Mesenchymal stem cell (in vitro differentiated cells and primary cell): ENCODE results near the gene KMT2A.

Experiments
- DNase-seq: peaks from one replicate; pipeline ENCODE4 v3.0.0-alpha.2; 2013
- H2AFZ ChIP-seq: one replicate; pipeline ENCODE4 v1.6.1; 2013; ENCODE audit warnings: low read depth, mild to moderate bottlenecking, control low read depth, inconsistent platforms, low read length, moderate library complexity
- H2AK5ac ChIP-seq: 2 replicates; pipeline ENCODE4 v1.6.1; 2013; ENCODE audit warnings: low read length, moderate library complexity, mild to moderate bottlenecking, inconsistent platforms; ENCODE audit not compliant: severe bottlenecking
- H2BK120ac ChIP-seq: one replicate; pipeline ENCODE4 v1.6.1; 2013; ENCODE audit warnings: low read depth, mild to moderate bottlenecking, inconsistent platforms, low read length, moderate library complexity
- H2BK12ac ChIP-seq, 2 experiments: one replicate each; pipeline ENCODE4 v1.6.1; 2013; ENCODE audit warnings: inconsistent platforms in 2 of 2, low read length in 2 of 2, mild to moderate bottlenecking in 2 of 2, moderate library complexity in 2 of 2, control low read depth in 1 of 2
- H2BK15ac ChIP-seq: one replicate; pipeline ENCODE4 v1.6.1; 2013; ENCODE audit warnings: mild to moderate bottlenecking, low read depth, inconsistent platforms; ENCODE audit not compliant: poor library complexity, severe bottlenecking
- H2BK5ac ChIP-seq: 2 replicates; pipeline ENCODE4 v1.6.1; 2013; ENCODE audit warnings: low read depth, mild to moderate bottlenecking, low read length, control low read depth, inconsistent platforms; ENCODE audit not compliant: poor library complexity, severe bottlenecking
- H3K14ac ChIP-seq, 2 experiments: one replicate each; pipeline ENCODE4 v1.6.1; 2013; ENCODE audit warnings: inconsistent platforms in 2 of 2, low read length in 2 of 2, control low read depth in 1 of 2, mild to moderate bottlenecking in 1 of 2, moderate library complexity in 1 of 2
- H3K18ac ChIP-seq, 2 experiments: one replicate each; pipeline ENCODE4 v1.6.1; 2013; ENCODE audit warnings: inconsistent platforms in 2 of 2, low read length in 2 of 2, control low read depth in 1 of 2, low read depth in 1 of 2, mild to moderate bottlenecking in 1 of 2
- H3K23ac ChIP-seq, 2 experiments: one replicate each; pipeline ENCODE4 v1.6.1; 2013; ENCODE audit warnings: inconsistent platforms in 2 of 2, low read length in 2 of 2, mild to moderate bottlenecking in 2 of 2, moderate library complexity in 2 of 2, control low read depth in 1 of 2
- H3K27ac ChIP-seq: 2 replicates; pipeline ENCODE4 v1.5.1; 2013; ENCODE audit warnings: mild to moderate bottlenecking, moderate library complexity, low read length, control low read depth, inconsistent platforms; ENCODE audit not compliant: poor library complexity, severe bottlenecking
- H3K27me3 ChIP-seq, 2 experiments: 2 replicates each; pipeline versions ENCODE4 v1.6.1 to v1.7.0; 2013; ENCODE audit warnings: low read length in 2 of 2, mild to moderate bottlenecking in 2 of 2, moderate library complexity in 2 of 2, control low read depth in 1 of 2, inconsistent platforms in 1 of 2; ENCODE audit not compliant: control insufficient read depth in 1 of 2, insufficient read depth in 1 of 2
- H3K36me3 ChIP-seq, 2 experiments: 2 replicates each; pipeline versions ENCODE4 v1.6.1 to v1.7.0; 2013; ENCODE audit warnings: low read length in 2 of 2, control low read depth in 1 of 2, inconsistent platforms in 1 of 2, low read depth in 1 of 2, mild to moderate bottlenecking in 1 of 2; ENCODE audit not compliant: insufficient read depth in 2 of 2, control insufficient read depth in 1 of 2
- H3K4ac ChIP-seq, 2 experiments: one replicate each; pipeline ENCODE4 v1.6.1; 2013; ENCODE audit warnings: inconsistent platforms in 2 of 2, low read length in 2 of 2, mild to moderate bottlenecking in 2 of 2, moderate library complexity in 2 of 2, control low read depth in 1 of 2, low read depth in 1 of 2
- H3K4me1 ChIP-seq: 2 replicates; pipeline ENCODE4 v1.6.1; 2013; ENCODE audit warnings: low read depth, low read length, control low read depth; ENCODE audit not compliant: control insufficient read depth, insufficient read depth
- H3K4me2 ChIP-seq: 2 replicates; pipeline ENCODE4 v1.6.1; 2013; ENCODE audit warnings: low read length, mild to moderate bottlenecking, inconsistent platforms; ENCODE audit not compliant: poor library complexity, severe bottlenecking
- H3K4me3 ChIP-seq, 2 experiments: 2 replicates each; pipeline versions ENCODE4 v1.5.1 to v1.7.0; 2013; ENCODE audit warnings: low read length in 2 of 2, mild to moderate bottlenecking in 2 of 2, control low read depth in 1 of 2, low read depth in 1 of 2; ENCODE audit not compliant: insufficient read depth in 1 of 2
- H3K79me1 ChIP-seq: replicated peaks from 2 replicates; pipeline ENCODE4 v1.6.1; 2013; ENCODE audit warnings: mild to moderate bottlenecking, control low read depth, low read length, inconsistent platforms; ENCODE audit not compliant: poor library complexity, severe bottlenecking
- H3K9ac ChIP-seq: 2 replicates; pipeline ENCODE4 v1.7.0; 2013; ENCODE audit warnings: mild to moderate bottlenecking, low read length, moderate library complexity
- H3K9me3 ChIP-seq: 2 replicates; pipeline ENCODE4 v1.7.0; 2013; ENCODE audit warnings: mild to moderate bottlenecking, low read length; ENCODE audit not compliant: control insufficient read depth
- H4K8ac ChIP-seq: one replicate; pipeline ENCODE4 v1.6.1; 2013; ENCODE audit warnings: inconsistent platforms, mild to moderate bottlenecking, low read length, moderate library complexity
- H4K91ac ChIP-seq: one replicate; pipeline ENCODE4 v1.6.1; 2013; ENCODE audit warnings: mild to moderate bottlenecking, low read length, inconsistent platforms
- WGBS: methylation state at CpG from one replicate; pipeline ENCODE4 v1.1.7; 2013; ENCODE audit warnings: mixed read lengths; 5-methylcytosine and 5-hydroxymethylcytosine counted together

KMT2A gene

GRCh38 chr11:118438314-118438931 is 2.1 kb downstream of the KMT2A start:
- peak; percentile 94 for DNase-seq
- Histone ChIP-seq H3K27me3 (no peaks in the 10 kb centered on the region), H2BK12ac (peak overlapping the region in 1 of 2 experiments; percentile 3), H2BK15ac (peak overlapping the region; percentile 33), H3K23ac (no peak overlapping the region), H2AFZ (no peak overlapping the region), H3K14ac (no peak overlapping the region), H3K4me3 (peak overlapping the region; percentile 56 to 81), H3K4ac (no peak overlapping the region), H3K79me1 (no peaks in the 10 kb centered on the region), H4K91ac (no peak overlapping the region), H4K8ac (no peak overlapping the region), H2AK5ac (no peak overlapping the region), H3K9ac (peak overlapping the region; percentile 88), H3K4me1 (peaks cover 6% of the 10 kb centered on the region), H2BK120ac (no peak overlapping the region), H3K27ac (peak overlapping the region; percentile 50), H2BK5ac (no peak overlapping the region), H3K4me2 (peak overlapping the region; percentile 84), H3K9me3 (no peaks in the 10 kb centered on the region), H3K36me3 (no peaks in the 10 kb centered on the region), H3K18ac (peak overlapping the region in 1 of 2 experiments; percentile 69)
- WGBS: 3% methylated on average over 12 of the region's 14 CpGs

- H3K9me3 ChIP-seq: no peaks in the 10 kb centered on the region
Observed at GRCh38 chr11:118439646-118440045, 3.4 kb downstream of the KMT2A start.

GRCh38 chr11:118441770-118442275 is 5.5 kb downstream of the KMT2A start:
- no peak overlapping the region for H4K8ac ChIP-seq
- no peak overlapping the region for H3K4ac ChIP-seq
- H3K18ac ChIP-seq: no peak overlapping the region
- no peak overlapping the region for H3K4me3 ChIP-seq
- no peak overlapping the region for H2BK5ac ChIP-seq
- 87% methylated on average over 3 of the region's 3 CpGs for WGBS
- no peak overlapping the region for H2BK12ac ChIP-seq
- H3K4me2 ChIP-seq: no peak overlapping the region
- no peak overlapping the region for H3K27ac ChIP-seq
- no peak overlapping the region for H2BK15ac ChIP-seq
- peaks cover 0 to 2% of the 10 kb centered on the region in 2 experiments for H3K36me3 ChIP-seq
- H2AFZ ChIP-seq: no peak overlapping the region
- H4K91ac ChIP-seq: no peak overlapping the region
- no peak overlapping the region for H2BK120ac ChIP-seq
- no peaks in the 10 kb centered on the region for H3K79me1 ChIP-seq
- DNase-seq: no peak
- no peak overlapping the region for H3K9ac ChIP-seq
- H2AK5ac ChIP-seq: no peak overlapping the region
- H3K4me1 ChIP-seq: peaks cover 3% of the 10 kb centered on the region
- H3K27me3 ChIP-seq: no peaks in the 10 kb centered on the region
- H3K9me3 ChIP-seq: no peaks in the 10 kb centered on the region
- no peak overlapping the region for H3K14ac ChIP-seq
- H3K23ac ChIP-seq: no peak overlapping the region

More at GRCh38 chr11:118439646-118440045, 3.4 kb downstream of the KMT2A start:
- H3K4ac ChIP-seq: no peak overlapping the region
- no peak overlapping the region for H2AK5ac ChIP-seq
- H4K91ac ChIP-seq: no peak overlapping the region
- no peaks in the 10 kb centered on the region for H3K36me3 ChIP-seq
- no peak overlapping the region for H2BK12ac ChIP-seq
- no peak overlapping the region for H2AFZ ChIP-seq
- no peaks in the 10 kb centered on the region for H3K27me3 ChIP-seq
- H4K8ac ChIP-seq: no peak overlapping the region
- H2BK120ac ChIP-seq: no peak overlapping the region
- H3K4me2 ChIP-seq: no peak overlapping the region
- H3K18ac ChIP-seq: no peak overlapping the region
- no peaks in the 10 kb centered on the region for H3K79me1 ChIP-seq
- H3K27ac ChIP-seq: no peak overlapping the region
- peaks cover 7% of the 10 kb centered on the region for H3K4me1 ChIP-seq
- H2BK5ac ChIP-seq: no peak overlapping the region
- DNase-seq: no peak
- no peak overlapping the region for H3K4me3 ChIP-seq
- H3K23ac ChIP-seq: no peak overlapping the region
- H2BK15ac ChIP-seq: no peak overlapping the region
- peak overlapping the region; percentile 88 for H3K9ac ChIP-seq
- H3K14ac ChIP-seq: no peak overlapping the region

GRCh38 chr11:118442301-118442700 is 6.0 kb downstream of the KMT2A start:
- Histone ChIP-seq H2BK12ac (no peak overlapping the region), H3K79me1 (no peaks in the 10 kb centered on the region), H3K36me3 (peaks cover 0 to 3% of the 10 kb centered on the region in 2 experiments), H2AK5ac (no peak overlapping the region), H4K8ac (no peak overlapping the region), H3K4me1 (peaks cover 3% of the 10 kb centered on the region), H3K14ac (no peak overlapping the region), H3K27me3 (no peaks in the 10 kb centered on the region), H2BK120ac (no peak overlapping the region), H3K27ac (no peak overlapping the region), H3K4ac (no peak overlapping the region), H3K4me3 (no peak overlapping the region), H2BK5ac (no peak overlapping the region), H2BK15ac (no peak overlapping the region), H3K18ac (no peak overlapping the region), H3K23ac (no peak overlapping the region), H4K91ac (no peak overlapping the region), H3K9ac (no peak overlapping the region), H2AFZ (no peak overlapping the region), H3K4me2 (no peak overlapping the region), H3K9me3 (no peaks in the 10 kb centered on the region)
- no peak for DNase-seq
- WGBS: 89% methylated on average over 3 of the region's 3 CpGs
